ENCODE data around the gene PEX6.

Gene PEX6

GRCh38 chr6:42936398-42936797 is 42.6 kb downstream of the PEX6 start (continued):
- TF ChIP-seq ZC3H10 (CRISPR knock-in tag; IDR thresholded peaks at IDR 0.05) (no peak), PPARA (CRISPR knock-in tag; IDR thresholded peaks at IDR 0.05; ENCODE audit: borderline replicate concordance) (no peak), GLIS3 (CRISPR knock-in tag; IDR thresholded peaks at IDR 0.05) (no peak), CSDC2 (CRISPR knock-in tag; IDR thresholded peaks at IDR 0.05) (no peak), ZFP3 (CRISPR knock-in tag; IDR thresholded peaks at IDR 0.05) (no peak), TOX (CRISPR knock-in tag; IDR thresholded peaks at IDR 0.05; ENCODE audit: borderline replicate concordance) (no peak), RARB (CRISPR knock-in tag; IDR thresholded peaks at IDR 0.05) (no peak)
- TF ChIP-seq, protein P1, sequence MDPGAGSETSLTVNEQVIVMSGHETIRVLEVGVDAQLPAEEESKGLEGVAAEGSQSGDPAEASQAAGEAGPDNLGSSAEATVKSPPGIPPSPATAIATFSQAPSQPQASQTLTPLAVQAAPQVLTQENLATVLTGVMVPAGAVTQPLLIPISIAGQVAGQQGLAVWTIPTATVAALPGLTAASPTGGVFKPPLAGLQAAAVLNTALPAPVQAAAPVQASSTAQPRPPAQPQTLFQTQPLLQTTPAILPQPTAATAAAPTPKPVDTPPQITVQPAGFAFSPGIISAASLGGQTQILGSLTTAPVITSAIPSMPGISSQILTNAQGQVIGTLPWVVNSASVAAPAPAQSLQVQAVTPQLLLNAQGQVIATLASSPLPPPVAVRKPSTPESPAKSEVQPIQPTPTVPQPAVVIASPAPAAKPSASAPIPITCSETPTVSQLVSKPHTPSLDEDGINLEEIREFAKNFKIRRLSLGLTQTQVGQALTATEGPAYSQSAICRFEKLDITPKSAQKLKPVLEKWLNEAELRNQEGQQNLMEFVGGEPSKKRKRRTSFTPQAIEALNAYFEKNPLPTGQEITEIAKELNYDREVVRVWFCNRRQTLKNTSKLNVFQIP (CRISPR knock-in tag; IDR thresholded peaks at IDR 0.05; ENCODE audit: borderline replicate concordance, low read depth), result no peak

DNA sequence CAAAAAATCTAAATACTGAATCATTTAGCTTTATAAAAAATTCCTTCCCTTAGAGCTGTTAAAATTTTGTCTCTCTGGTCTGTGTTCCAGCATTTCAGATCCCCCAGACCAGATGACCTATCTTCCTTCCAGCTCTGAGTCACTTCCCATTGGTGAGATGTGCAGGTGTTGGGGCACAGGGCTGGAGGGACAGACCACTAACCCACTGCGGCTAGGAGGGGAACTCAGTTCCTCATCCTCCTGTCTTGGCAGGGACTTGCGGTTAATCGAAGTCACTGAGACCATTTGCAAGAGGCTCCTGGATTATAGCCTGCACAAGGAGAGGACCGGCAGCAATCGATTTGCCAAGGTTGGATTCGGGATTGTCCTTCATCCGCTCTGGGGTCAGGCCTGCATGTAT is 43.7 kb downstream of the PEX6 start:
- TF ChIP-seq OSR1 (CRISPR knock-in tag; IDR thresholded peaks at IDR 0.05), result no peak
- TF ChIP-seq ZFP30 (CRISPR knock-in tag; IDR thresholded peaks at IDR 0.05), result no peak
- TF ChIP-seq SNAI2 (CRISPR knock-in tag; IDR thresholded peaks at IDR 0.05), result no peak
- TF ChIP-seq RARB (CRISPR knock-in tag; IDR thresholded peaks at IDR 0.05), result no peak
- TF ChIP-seq, protein P2, sequence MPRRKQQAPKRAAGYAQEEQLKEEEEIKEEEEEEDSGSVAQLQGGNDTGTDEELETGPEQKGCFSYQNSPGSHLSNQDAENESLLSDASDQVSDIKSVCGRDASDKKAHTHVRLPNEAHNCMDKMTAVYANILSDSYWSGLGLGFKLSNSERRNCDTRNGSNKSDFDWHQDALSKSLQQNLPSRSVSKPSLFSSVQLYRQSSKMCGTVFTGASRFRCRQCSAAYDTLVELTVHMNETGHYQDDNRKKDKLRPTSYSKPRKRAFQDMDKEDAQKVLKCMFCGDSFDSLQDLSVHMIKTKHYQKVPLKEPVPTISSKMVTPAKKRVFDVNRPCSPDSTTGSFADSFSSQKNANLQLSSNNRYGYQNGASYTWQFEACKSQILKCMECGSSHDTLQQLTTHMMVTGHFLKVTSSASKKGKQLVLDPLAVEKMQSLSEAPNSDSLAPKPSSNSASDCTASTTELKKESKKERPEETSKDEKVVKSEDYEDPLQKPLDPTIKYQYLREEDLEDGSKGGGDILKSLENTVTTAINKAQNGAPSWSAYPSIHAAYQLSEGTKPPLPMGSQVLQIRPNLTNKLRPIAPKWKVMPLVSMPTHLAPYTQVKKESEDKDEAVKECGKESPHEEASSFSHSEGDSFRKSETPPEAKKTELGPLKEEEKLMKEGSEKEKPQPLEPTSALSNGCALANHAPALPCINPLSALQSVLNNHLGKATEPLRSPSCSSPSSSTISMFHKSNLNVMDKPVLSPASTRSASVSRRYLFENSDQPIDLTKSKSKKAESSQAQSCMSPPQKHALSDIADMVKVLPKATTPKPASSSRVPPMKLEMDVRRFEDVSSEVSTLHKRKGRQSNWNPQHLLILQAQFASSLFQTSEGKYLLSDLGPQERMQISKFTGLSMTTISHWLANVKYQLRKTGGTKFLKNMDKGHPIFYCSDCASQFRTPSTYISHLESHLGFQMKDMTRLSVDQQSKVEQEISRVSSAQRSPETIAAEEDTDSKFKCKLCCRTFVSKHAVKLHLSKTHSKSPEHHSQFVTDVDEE (CRISPR knock-in tag; IDR thresholded peaks at IDR 0.05), result no peak
- no peak for TF ChIP-seq GLIS3 (CRISPR knock-in tag; IDR thresholded peaks at IDR 0.05)
- no peak for TF ChIP-seq BACH2 (CRISPR knock-in tag; IDR thresholded peaks at IDR 0.05; ENCODE audit: borderline replicate concordance)
- TF ChIP-seq ZNF8 (CRISPR knock-in tag; IDR thresholded peaks at IDR 0.05), result no peak
- no peak for TF ChIP-seq TOX (CRISPR knock-in tag; IDR thresholded peaks at IDR 0.05; ENCODE audit: borderline replicate concordance)
- TF ChIP-seq CREB5 (CRISPR knock-in tag; IDR thresholded peaks at IDR 0.05; ENCODE audit: low read depth), result no peak
- no peak for TF ChIP-seq ZNF70 (CRISPR knock-in tag; IDR thresholded peaks at IDR 0.05)
- TF ChIP-seq, protein P3, sequence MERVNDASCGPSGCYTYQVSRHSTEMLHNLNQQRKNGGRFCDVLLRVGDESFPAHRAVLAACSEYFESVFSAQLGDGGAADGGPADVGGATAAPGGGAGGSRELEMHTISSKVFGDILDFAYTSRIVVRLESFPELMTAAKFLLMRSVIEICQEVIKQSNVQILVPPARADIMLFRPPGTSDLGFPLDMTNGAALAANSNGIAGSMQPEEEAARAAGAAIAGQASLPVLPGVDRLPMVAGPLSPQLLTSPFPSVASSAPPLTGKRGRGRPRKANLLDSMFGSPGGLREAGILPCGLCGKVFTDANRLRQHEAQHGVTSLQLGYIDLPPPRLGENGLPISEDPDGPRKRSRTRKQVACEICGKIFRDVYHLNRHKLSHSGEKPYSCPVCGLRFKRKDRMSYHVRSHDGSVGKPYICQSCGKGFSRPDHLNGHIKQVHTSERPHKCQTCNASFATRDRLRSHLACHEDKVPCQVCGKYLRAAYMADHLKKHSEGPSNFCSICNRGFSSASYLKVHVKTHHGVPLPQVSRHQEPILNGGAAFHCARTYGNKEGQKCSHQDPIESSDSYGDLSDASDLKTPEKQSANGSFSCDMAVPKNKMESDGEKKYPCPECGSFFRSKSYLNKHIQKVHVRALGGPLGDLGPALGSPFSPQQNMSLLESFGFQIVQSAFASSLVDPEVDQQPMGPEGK (CRISPR knock-in tag; IDR thresholded peaks at IDR 0.05; ENCODE audit: borderline replicate concordance), result no peak
- TF ChIP-seq, protein P4, sequence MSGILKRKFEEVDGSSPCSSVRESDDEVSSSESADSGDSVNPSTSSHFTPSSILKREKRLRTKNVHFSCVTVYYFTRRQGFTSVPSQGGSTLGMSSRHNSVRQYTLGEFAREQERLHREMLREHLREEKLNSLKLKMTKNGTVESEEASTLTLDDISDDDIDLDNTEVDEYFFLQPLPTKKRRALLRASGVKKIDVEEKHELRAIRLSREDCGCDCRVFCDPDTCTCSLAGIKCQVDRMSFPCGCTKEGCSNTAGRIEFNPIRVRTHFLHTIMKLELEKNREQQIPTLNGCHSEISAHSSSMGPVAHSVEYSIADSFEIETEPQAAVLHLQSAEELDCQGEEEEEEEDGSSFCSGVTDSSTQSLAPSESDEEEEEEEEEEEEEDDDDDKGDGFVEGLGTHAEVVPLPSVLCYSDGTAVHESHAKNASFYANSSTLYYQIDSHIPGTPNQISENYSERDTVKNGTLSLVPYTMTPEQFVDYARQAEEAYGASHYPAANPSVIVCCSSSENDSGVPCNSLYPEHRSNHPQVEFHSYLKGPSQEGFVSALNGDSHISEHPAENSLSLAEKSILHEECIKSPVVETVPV (CRISPR knock-in tag; IDR thresholded peaks at IDR 0.05), result no peak
- TF ChIP-seq, protein P1 (CRISPR knock-in tag; IDR thresholded peaks at IDR 0.05; ENCODE audit: borderline replicate concordance, low read depth), result no peak
- no peak for TF ChIP-seq TCF4 (CRISPR knock-in tag; IDR thresholded peaks at IDR 0.05; ENCODE audit: borderline replicate concordance)
- no peak for TF ChIP-seq ZNF565 (CRISPR knock-in tag; conservative IDR thresholded peaks at IDR 0.05; ENCODE audit: low read depth)
- TF ChIP-seq PPARA (CRISPR knock-in tag; IDR thresholded peaks at IDR 0.05; ENCODE audit: borderline replicate concordance), result no peak
- TF ChIP-seq ZFP3 (CRISPR knock-in tag; IDR thresholded peaks at IDR 0.05), result no peak
- ATAC-seq, result no peak
